GM19324 (cell line): ENCODE measurements around the gene ELK3.
"Not testable (repeated sequence)": the region's sequence is repeated elsewhere in the genome, so short reads cannot be mapped to it uniquely, and the experiment has no call there.

ENCODE experiments used
- ATAC-seq: cut with Tn5 transposase; IDR thresholded peaks from one replicate; pipeline ENCODE4 v1.9.1; 2021; ENCODE audit warnings: mild to moderate bottlenecking, moderate library complexity; ENCODE audit not compliant: unreplicated experiment, low FRiP score

ELK3 gene

DNA sequence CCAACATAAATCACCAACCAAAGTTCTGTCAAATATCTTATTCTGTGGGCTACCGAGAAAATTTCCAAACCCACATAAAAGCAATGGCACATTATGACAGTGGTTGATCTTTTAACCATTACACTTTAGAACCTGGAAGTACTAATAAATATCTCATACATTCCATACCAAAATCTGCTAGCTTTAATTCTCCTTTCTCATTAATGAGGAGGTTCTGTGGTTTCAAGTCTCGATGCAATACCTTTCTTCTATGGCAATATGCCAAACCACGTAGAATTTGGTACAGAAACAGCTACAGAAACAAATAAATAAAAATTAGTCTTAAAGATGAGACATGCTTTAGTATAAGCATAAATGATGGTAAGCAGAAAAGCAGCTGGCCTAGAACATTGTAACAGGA, 100.7 kb downstream of the ELK3 start:
- no peak for ATAC-seq

DNA sequence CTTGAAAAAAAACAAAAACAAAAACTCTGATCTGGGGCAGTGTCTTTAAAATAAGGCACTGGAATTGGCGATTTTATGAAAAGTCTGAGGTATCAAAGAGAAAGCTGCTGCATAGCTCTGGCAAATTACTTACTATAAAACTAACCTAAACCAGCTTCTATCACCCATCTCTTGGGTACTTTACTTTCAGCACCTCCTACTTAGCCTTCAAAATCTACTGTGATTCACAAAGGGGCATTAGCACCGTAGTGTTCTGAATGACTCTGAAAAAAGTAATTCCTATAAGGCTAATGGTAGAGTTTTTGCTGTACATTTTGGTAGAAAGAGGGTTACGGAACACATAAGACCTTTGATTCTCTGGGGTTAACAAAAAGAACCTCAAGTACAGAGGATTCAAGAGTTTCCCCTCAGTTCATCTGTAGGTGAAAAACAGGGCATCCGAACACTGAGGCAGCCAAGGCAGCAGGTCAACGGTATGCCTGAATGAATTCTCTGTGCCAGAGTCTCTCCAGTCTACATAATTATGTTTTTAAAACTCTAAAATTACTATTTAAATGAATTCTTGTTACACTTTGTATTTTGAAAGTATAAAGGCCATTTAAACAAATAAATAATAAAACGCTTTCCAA, 101.5 kb downstream of the ELK3 start:
- no peak for ATAC-seq

DNA sequence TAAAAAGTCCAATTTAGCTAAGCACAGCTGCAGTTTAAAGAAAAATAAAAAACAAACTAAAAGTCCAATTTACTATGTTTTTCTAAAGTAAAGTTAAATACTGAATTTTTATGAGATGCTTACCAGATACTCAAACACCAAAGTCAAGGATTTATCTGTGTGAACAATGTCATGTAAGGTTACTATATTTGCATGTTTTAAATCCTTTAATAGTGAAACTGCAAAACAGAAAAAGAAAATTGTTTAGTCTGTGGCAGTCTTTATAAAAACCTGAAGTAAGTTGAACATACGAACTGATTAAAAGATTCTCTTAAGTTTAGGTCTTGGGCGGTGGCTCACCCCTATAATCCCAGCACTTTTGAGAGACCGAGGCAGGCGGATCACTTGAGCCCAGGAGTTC, 103.3 kb downstream of the ELK3 start:
- no peak for ATAC-seq

DNA sequence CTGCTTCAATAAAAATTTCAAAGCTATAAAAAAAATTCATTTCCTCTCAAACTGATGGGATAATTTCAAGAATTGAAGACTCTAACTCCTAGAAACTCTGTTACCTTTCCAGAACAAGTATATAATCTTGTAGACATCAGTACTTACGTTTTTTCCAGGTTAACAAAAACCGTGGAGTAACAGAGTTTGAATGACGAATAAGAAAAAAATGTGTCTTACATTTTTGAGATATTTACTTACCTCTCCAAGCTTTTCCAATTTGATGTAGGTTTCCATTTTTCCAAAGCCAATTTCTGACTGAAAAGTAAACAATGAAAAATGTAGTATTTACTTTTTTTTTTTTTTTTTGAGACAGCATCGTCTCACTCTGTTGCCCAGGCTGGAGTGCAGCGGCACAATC, 105.9 kb downstream of the ELK3 start:
- ATAC-seq = no peak

DNA sequence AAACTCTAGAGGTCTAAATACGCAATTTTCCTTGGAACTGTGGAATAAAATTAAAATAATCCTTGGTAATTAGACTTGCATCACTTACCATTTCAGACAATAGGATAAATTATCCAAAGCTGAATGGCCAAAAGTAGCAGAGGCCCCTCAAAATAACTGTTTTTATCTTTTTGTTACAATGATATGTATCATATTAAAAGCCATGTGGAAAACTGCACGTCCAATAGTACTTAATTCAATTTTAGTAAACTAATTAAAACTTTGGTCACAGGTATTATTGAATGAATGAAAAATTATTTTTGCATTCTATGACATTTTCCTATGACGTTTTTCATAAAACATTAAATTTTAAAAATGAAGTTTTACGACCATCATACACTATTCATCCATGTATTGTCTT, 107.6 kb downstream of the ELK3 start:
- ATAC-seq = no peak

DNA sequence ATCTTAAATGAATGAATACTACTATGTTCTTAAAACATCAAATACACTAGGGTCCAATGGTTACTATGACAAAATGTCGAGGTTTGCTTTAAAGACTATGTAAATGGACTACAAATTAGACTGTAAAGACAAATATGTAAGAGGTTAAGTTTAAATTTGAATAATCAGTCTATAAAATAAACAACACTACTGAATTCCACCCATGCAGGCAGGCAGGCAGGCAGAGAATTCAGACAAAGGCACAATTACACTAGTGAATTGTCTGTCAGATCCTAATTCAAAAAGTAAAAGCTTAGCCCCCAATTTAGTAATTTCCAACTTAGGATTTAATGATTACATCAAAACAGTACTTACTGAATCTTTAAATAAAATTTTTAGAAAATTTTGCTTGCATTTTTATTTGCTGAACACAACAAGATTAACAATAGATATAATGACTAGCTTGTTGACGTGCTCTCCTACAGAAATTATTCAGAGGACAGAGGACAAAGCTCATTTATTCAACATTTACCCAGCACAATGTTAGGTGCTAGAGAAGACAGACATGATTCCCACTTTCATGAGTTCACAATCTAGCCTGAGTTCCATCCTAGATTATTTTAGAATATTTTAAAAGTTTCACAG, 108.6 kb downstream of the ELK3 start:
- no peak for ATAC-seq

DNA sequence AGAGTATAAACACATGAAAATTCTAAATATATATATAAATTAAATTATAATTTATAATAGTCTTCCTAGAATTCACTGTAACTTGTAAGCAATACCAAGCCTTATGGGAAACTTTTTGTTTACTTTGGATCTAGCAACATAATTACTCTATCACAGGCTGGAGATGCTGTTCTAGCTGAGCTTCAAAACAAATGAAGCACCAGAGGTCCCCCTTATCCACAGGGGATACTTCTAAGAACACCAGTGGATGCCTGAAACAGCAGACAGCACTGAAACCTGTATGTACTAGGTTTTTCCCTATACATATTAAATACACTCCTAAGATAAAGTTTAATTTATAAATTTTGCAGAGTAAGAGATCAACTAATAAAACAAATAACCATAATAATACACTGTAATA, 109.5 kb downstream of the ELK3 start:
- no peak for ATAC-seq

DNA sequence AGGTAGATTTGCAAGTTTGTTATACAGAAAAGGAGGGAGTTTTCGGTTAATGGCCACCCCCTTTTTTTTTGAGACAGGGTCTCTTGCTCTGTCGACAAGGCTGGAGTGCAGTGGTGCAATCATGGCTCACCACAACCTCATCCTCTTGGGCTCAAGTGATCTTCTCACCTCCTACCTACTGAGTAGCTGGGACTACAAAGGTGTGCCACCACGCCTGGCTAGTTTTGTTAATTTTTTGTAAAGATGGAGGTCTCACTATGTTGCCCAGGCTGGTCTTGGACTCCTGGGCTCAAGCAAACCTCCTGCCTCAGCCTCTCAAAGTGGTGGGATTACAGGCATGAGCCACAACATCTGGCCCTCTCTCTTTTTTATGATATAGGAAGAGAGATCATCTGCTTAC, 111.5 kb downstream of the ELK3 start:
- ATAC-seq = no peak

DNA sequence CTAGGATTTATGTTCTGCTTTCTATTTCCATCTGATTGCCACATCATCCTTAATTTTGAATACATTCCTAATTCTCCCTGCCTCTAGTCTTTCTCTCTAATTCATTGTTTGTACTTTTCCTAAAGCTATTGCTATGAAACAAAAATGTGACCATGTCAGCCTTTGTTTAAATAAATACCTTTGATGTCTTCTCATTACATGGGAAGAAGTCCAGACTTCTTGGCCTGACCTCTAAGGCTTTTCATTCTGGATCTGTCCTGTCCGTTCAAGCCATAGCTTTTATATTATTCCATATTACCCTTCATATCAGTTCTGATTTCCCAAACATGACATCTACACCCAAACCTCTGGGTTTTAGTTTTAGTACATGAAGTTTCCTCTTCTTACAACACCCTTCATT, 114.7 kb downstream of the ELK3 start:
- ATAC-seq = no peak

DNA sequence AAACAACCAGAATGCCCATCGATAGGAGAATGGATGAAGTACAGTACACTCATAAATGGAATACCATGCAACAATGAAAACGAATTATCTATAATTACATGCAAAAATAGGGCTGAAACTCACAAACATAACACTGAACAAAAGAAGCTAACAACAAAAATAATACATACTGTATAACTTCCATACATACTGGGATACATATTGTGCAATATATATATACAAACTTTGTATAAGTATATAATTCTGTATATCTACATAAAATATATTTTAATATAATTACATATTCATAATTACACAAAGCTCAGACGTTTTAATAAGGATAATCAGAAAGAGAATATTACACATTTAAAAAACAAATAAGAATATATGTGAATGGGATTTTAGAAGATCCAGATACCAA, 115.9 kb downstream of the ELK3 start:
- ATAC-seq = no peak

DNA sequence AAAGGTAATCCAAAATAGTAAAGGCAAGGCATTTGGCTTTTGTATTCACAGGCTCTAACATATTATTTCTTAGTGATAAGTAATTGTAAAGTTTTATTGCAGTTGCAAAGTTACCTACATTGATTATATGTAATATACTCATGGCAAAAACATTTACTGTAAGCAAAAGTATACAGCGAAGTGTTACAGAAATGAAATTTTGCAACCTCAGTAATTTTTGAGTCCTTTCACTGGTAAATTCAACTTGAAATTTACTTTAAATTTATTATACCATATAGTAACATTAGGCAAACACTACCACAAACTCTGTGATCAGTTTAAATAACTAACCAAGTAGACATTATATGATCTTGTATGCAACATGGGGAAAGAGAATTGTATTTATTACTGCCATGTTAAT, 117.0 kb downstream of the ELK3 start:
- ATAC-seq = no peak

DNA sequence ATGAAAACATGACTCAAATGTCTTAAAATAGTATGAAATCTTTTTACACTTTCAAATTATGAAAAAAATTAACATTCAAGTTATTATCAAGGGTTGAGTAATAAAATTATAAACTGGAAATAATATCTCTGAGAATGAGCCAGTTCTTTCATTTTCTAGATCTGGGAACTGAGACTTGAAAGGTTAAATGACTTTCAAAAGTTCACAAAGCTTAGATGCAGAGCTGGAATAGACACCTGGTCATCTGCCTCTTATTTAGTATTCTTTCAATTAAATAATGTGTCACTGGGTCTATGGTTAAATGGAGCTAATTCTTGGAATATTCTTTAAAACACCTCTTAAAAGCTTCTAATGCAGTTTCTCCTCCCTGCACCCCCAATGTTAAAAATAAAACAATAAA, 119.4 kb downstream of the ELK3 start:
- ATAC-seq = no peak

DNA sequence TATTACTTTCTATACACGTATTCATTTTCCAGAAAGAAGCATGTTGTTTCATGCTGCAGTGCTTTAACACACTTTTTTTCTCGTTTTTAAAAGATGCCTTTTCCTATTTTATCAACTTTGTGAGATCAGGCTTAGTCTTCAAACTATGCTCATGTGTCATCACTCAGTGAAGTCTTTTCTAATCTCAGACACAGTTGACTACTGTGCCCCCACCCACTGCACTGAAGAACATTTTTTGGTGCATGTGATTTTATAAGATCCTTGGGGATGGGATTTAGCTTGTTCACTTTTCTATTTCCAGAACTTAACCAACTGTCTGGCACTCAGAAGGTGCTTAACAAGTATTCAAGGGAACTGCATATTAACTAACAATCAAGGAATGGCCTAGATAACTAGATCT, 120.5 kb downstream of the ELK3 start:
- ATAC-seq = no peak

DNA sequence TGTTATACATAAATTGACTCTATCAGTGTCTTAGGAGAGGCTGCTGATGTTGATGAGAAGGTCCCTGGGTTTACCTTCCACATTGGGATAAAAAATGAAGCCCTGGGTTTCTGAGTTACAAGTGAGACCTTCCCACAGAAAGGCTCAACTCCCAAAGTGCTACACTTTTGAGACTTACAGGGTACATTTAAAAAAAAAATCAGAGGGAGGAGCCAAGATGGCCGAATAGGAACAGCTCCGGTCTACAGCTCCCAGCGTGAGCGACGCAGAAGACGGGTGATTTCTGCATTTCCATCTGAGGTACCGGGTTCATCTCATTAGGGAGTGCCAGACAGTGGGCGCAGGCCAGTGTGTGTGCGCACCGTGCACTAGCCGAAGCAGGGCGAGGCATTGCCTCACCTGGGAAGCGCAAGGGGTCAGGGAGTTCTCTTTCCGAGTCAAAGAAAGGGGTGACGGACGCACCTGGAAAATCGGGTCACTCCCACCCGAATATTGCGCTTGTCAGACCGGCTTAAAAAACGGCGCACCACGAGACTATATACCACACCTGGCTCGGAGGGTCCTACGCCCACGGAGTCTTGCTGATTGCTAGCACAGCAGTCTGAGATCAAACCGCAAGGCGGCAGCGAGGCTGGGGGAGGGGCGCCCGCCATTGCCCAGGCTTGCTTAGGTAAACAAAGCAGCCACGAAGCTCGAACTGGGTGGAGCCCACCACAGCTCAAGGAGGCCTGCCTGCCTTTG, 121.7 kb downstream of the ELK3 start:
- not testable (repeated sequence) for ATAC-seq

DNA sequence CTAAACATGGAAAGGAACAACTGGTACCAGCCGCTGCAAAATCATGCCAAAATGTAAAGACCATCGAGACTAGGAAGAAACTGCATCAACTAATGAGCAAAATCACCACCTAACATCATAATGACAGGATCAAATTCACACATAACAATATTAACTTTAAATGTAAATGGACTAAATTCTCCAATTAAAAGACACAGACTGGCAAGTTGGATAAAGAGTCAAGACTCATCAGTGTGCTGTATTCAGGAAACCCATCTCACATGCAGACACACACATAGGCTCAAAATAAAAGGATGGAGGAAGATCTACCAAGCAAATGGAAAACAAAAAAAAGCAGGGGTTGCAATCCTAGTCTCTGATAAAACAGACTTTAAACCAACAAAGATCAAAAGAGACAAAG, 123.6 kb downstream of the ELK3 start:
- not testable (repeated sequence) for ATAC-seq
